ENCODE data around the gene DCLK2.

DNA sequence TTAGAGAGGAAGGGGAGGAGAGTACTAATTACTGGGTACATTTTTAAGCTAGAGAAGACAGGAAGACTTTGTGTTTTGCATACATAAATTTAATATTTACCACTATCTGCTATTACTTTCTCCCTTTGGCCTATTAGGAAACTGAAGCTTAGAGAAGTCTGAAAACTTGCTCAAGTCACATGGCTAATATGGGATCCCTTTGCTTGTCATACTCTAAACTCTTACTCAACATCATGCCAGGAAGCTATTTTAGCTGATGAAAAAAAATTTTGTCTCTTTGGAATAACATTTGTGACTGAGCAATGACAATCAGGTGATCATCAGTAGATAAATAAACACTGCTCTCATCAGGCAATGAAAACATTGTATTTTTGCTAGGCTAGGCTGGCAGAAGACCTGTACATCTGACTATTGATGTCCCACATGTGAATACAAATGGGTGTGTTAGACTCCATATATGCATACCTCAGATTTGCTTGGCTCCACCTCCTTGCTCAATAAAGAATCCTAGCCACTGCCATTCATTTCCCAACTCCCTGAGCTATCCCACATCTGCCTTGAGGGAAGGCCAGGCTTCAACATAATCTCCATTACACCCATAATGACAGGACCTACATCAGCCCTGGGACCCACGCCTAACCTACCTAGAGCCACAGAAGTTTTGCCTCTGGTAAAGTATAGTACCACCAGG lies 17.0 kb upstream of the DCLK2 start:
- TF ChIP-seq POLR2A (IDR thresholded peaks at IDR 0.05; ENCODE audit: low read length) (no peak), GATA1 (IDR thresholded peaks at IDR 0.05; ENCODE audit: low read depth, low read length) (no peak)

Data from erythroblast (primary cell).